SK-N-SH treated with all-trans-retinoic acid at 6 μM for 48 hours (cell line): ENCODE measurements around the gene IFT74.

Source experiments
- ARNTL ChIP-seq: fragments of 450-650 bp; formaldehyde crosslinking; IDR thresholded peaks from 2 replicates; pipeline ENCODE4 v1.5.0; 2020; ENCODE audit warnings: low read depth, mild to moderate bottlenecking, moderate library complexity, borderline replicate concordance
- BACH2 ChIP-seq: fragments of 250-450 bp; sonication (Bioruptor Pico); IDR thresholded peaks from 2 replicates; pipeline ENCODE4 v1.9.0; 2021; ENCODE audit warnings: mild to moderate bottlenecking, borderline replicate concordance
- GLIS3 ChIP-seq: fragments of 250-450 bp; sonication (Bioruptor Pico); IDR thresholded peaks from 2 replicates; pipeline ENCODE4 v1.5.0; 2020; ENCODE audit warnings: mild to moderate bottlenecking, moderate library complexity
- OSR1 ChIP-seq: fragments of 250-450 bp; sonication (Bioruptor Pico); IDR thresholded peaks from 2 replicates; pipeline ENCODE4 v1.8.0; 2022; ENCODE audit warnings: moderate library complexity, mild to moderate bottlenecking, inconsistent platforms
- PATZ1 ChIP-seq: fragments of 250-450 bp; sonication (Bioruptor Pico); IDR thresholded peaks from 2 replicates; pipeline ENCODE4 v1.8.0; 2020; ENCODE audit warnings: mild to moderate bottlenecking, moderate library complexity, borderline replicate concordance
- SNAI2 ChIP-seq: fragments of 250-450 bp; sonication (Bioruptor Pico); IDR thresholded peaks from 2 replicates; pipeline ENCODE4 v1.5.0; 2020; ENCODE audit warnings: mild to moderate bottlenecking, moderate library complexity
- TOX ChIP-seq: fragments of 250-450 bp; sonication (Bioruptor Pico); IDR thresholded peaks from 2 replicates; pipeline ENCODE4 v1.8.0; 2021; ENCODE audit warnings: mild to moderate bottlenecking, moderate library complexity, borderline replicate concordance
- TSHZ2 ChIP-seq: fragments of 250-450 bp; sonication (Bioruptor Pico); IDR thresholded peaks from 2 replicates; pipeline ENCODE4 v1.5.0; 2020; ENCODE audit warnings: mild to moderate bottlenecking, moderate library complexity
- ZC3H10 ChIP-seq: fragments of 250-450 bp; sonication (Bioruptor Pico); IDR thresholded peaks from 2 replicates; pipeline ENCODE4 v1.5.1; 2021; ENCODE audit warnings: mild to moderate bottlenecking, moderate library complexity
- ZFP3 ChIP-seq: fragments of 250-450 bp; sonication (Bioruptor Pico); IDR thresholded peaks from 2 replicates; pipeline ENCODE4 v1.5.0; 2020; ENCODE audit warnings: mild to moderate bottlenecking, moderate library complexity
- ZFP30 ChIP-seq: fragments of 450-650 bp; formaldehyde crosslinking; IDR thresholded peaks from 2 replicates; pipeline ENCODE4 v1.5.0; 2022; ENCODE audit warnings: mild to moderate bottlenecking, moderate library complexity

- TF ChIP-seq GLIS3 (CRISPR knock-in tag) (no peak), BACH2 (CRISPR knock-in tag) (no peak), ZFP30 (CRISPR knock-in tag) (no peak), PATZ1 (CRISPR knock-in tag) (no peak), OSR1 (CRISPR knock-in tag) (no peak), TSHZ2 (CRISPR knock-in tag) (no peak), ZC3H10 (CRISPR knock-in tag) (no peak), ARNTL (no peak), TOX (CRISPR knock-in tag) (no peak), SNAI2 (CRISPR knock-in tag) (no peak), ZFP3 (CRISPR knock-in tag) (no peak)
Measured at GRCh38 chr9:27089706-27090105, 133.5 kb downstream of the IFT74 start.
